GM12891 (cell line): ENCODE measurements around the gene NUMB.
A peak's percentile ranks its signal among the peaks of the same experiment; 100 is the strongest.
"Not testable (repeated sequence)": the region's sequence is repeated elsewhere in the genome, so short reads cannot be mapped to it uniquely, and the experiment has no call there.

Source experiments
- DNase-seq: peaks from one replicate; pipeline ENCODE4 v3.0.0; 2011; ENCODE audit warnings: low spot score; ENCODE audit not compliant: insufficient read length
- FAIRE-seq: peaks from 2 replicates; lab custom pipeline; 2011; peaks lifted over from hg19 to GRCh38; lab: Jason Lieb, UNC
- PAX5 ChIP-seq: IDR thresholded peaks from 2 replicates; pipeline ENCODE4 v1.6.1; 2011; ENCODE audit warnings: low read length, moderate library complexity, mild to moderate bottlenecking; ENCODE audit not compliant: insufficient read depth, severe bottlenecking
- POLR2A ChIP-seq: IDR thresholded peaks from 2 replicates; pipeline ENCODE4 v1.6.1; 2011; ENCODE audit warnings: low read depth, low read length, control low read depth
- POLR2AphosphoS5 ChIP-seq: IDR thresholded peaks from 2 replicates; pipeline ENCODE4 v1.6.1; 2011; ENCODE audit warnings: low read depth, low read length, control low read depth
- POU2F2 ChIP-seq: IDR thresholded peaks from 2 replicates; pipeline ENCODE4 v1.6.1; 2011; ENCODE audit warnings: low read depth, mild to moderate bottlenecking, control low read depth, low read length, moderate library complexity
- SPI1 ChIP-seq: IDR thresholded peaks from 2 replicates; pipeline ENCODE4 v1.6.1; 2011; ENCODE audit warnings: low read depth, low read length, control low read depth
- TAF1 ChIP-seq: IDR thresholded peaks from 2 replicates; pipeline ENCODE4 v1.6.1; 2011; ENCODE audit warnings: low read depth, low read length, control low read depth

The NUMB gene

DNA sequence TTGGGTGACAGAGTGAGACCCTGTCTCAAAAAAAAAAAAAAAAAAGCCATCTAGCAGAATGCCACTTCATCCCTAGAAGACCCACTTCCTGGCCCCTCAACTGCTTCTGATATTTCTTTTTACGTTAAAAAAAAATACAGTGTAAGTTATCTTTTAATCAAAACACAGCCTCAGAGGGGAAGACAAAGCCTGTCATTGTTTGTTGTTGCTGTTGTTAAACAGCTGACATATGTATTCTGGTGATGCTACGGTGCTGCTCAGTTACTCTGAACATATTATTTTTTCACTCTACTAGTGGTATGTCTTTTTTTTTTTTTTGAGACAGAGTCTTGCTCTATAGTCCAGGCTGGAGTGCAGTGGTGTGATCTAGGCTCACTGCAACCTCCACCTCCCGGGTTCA, 145.7 kb downstream of the NUMB start:
- no peak for FAIRE-seq
- TF ChIP-seq POLR2A (no peak), POU2F2 (no peak), SPI1 (no peak), TAF1 (no peak), POLR2AphosphoS5 (no peak), PAX5 (no peak)
- DNase-seq, result no peak

DNA sequence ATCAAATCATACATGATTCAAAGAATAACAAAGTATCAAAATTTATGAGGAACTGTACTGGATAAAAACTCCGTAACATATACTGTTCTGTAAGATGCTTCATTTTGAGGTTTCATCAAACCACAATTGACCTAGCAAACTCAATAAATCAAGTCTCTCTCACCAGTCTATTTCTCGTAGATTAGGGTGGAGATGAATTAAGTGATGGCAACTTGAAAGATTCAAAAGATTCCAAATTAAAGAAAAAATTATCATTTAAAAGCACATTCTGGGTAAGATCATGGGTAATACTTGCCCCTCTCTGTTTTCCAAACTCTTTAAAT, 146.7 kb downstream of the NUMB start:
- FAIRE-seq, result no peak
- no peak for TF ChIP-seq POLR2A
- TF ChIP-seq TAF1, result no peak
- TF ChIP-seq PAX5, result no peak
- TF ChIP-seq POLR2AphosphoS5, result no peak
- TF ChIP-seq POU2F2, result no peak
- TF ChIP-seq SPI1, result no peak
- no peak for DNase-seq

DNA sequence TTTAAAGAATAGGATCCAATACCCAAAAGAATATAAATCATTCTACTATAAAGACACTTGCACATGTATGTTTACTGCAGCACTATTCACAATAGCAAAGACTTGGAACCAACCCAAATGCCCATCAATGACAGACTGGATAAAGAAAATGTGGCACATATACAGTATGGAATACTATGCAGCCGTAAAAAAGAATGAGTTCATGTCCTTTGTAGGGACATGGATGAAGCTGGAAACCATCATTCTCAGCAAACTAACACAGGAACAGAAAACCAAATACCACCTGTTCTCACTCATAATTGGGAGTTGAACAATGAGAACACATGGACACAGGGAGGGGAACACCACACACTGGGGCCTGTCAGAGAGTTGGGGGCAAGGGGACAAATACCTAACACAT, 149.1 kb downstream of the NUMB start:
- FAIRE-seq, DNase-seq: not testable (repeated sequence)

DNA sequence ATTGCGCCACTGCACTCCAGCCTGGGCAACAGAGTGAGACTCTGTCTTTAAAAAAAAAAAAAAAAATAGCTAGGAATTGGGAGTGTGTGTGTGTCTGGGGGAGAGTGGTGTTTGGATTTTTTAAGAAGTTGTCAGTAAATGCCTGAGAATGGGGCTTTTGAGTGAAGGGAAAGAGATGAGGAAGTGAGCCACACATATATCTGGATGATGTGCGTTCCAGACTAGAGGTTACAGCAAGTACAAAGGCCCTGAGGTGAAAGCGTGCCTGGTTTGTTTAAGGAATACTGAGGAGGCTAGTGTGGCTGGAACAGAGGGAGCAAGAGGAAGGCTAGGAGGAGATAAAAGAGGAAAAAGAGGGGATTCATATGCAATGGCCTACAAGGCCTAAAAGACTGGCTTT, 151.1 kb downstream of the NUMB start:
- FAIRE-seq, result no peak
- TF ChIP-seq SPI1, result peak; percentile 47
- no peak for TF ChIP-seq POLR2A

DNA sequence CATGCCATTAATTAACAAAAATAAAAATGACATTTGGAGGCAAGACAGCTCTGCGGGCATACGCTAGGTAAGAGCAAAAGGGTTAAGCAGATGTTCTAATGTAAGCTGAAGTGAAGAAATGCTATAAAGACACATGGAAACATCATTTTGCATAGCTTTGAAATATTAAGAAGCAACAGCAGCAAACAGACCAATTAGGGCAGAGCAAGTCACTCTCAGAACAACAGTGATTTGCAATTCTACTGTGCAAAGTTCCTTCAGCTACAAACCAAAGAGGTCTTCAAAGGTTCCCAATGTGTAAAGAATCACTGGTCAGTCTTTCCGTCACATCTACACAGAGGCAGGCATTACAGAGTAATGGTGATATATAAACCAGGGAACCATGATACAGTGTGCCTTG, 152.8 kb downstream of the NUMB start:
- no peak for FAIRE-seq

More for the DNA sequence above, 151.1 kb downstream of the NUMB start:
- DNase-seq, result no peak

DNA sequence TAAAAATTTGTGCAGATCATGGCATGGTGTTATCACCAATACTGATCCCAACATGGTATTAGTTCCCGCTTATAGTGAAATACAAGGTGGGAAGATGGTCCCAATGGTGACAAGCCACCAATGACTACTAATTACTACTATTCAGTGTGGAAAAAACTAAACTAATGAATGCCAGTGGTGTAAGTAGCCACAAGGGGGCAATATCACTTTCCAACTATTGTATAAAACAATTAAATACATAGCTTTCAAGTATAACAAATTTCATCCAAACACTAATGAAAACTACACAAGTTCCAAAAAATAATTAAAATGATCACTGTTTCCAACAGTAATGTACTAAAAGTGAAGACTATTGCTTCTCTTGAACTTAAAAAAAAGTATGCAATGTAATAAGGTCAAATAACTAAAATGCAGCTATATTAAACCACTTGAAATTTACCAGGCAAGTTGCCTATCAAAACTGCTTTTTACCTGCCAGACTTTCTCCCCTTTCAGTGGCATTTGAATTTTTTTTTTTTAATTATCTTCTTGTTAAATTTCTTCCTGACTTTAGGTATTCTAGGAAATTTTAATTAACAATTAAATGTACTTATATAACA, 163.0 kb downstream of the NUMB start:
- FAIRE-seq, result peak; percentile 47
- TF ChIP-seq POLR2A (no peak), POU2F2 (no peak), TAF1 (no peak), SPI1 (no peak), PAX5 (no peak), POLR2AphosphoS5 (no peak)
- DNase-seq, result no peak

More for the DNA sequence above, 152.8 kb downstream of the NUMB start:
- TF ChIP-seq PAX5 (no peak), SPI1 (no peak), POU2F2 (no peak), POLR2A (no peak), POLR2AphosphoS5 (no peak), TAF1 (no peak)
- no peak for DNase-seq

DNA sequence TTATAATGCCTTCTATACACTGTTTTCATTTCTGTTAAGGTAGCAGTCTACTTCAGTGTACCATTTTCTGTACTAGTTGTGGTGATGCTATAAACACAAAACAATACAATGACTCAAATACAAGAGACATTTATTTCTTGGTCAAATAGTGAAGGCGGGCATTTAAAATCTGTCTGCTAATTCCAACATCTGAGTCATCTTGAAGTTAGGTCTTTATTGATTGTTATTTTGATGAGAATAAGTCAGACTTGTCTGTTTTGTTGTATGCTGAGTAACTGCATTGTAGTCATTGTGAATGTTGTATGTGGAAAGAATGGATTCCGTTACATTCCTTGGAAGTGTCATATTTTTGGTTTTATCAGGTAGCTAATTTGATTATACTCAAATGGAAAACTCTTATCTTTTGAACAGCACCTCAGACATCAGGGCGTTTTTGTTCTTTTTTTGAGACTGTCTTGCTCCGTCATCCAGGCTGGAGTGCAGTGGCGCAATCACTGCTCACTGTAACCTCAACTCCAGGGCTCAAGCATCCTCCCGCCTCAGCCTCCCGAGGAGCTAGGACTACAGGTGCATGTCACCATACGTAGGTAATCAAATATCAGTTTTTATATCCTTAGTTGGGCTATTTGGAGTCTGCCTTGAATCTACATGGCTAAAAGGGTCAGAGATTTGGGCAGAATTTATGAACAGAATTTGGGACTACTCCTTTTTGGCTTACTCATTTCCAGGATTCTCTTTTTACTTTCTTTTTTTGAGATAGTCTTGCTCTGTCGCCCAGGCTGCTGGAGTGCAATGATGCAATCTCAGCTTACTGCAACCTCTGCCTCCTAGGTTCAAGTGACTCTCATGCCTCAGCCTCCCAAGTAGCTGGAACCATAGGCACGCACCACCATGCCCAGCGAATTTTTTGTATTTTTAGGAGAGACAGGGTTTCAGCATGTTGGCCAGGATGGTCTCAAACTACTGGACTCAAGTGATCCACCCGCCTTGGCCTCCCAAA, 164.3 kb downstream of the NUMB start:
- DNase-seq (no peak), FAIRE-seq (no peak)
- no peak for TF ChIP-seq TAF1
- no peak for TF ChIP-seq POLR2AphosphoS5
- TF ChIP-seq POLR2A, result no peak
- TF ChIP-seq PAX5, result no peak
- TF ChIP-seq SPI1, result no peak
- no peak for TF ChIP-seq POU2F2

DNA sequence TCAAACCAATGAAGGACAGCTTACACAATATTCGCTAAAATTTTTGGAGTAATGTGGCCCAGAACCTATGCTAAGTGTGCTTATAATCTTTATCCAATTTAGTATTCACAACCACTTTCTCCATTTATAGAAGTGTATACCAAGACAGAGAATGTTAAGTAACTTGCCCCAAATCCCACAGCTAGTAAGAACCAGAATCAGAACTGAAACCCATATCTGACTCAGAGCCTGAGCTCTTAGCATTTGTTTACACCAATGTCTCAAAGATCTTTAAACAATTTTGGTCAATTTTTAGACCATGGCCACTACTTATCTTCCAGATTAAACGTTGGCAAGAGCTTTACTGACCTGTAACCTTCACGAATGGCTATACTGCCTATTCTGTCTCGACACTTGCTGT, 168.1 kb downstream of the NUMB start:
- FAIRE-seq (peak; percentile 81), DNase-seq (no peak)
- TF ChIP-seq SPI1, result peak; percentile 35
- TF ChIP-seq PAX5, result no peak

DNA sequence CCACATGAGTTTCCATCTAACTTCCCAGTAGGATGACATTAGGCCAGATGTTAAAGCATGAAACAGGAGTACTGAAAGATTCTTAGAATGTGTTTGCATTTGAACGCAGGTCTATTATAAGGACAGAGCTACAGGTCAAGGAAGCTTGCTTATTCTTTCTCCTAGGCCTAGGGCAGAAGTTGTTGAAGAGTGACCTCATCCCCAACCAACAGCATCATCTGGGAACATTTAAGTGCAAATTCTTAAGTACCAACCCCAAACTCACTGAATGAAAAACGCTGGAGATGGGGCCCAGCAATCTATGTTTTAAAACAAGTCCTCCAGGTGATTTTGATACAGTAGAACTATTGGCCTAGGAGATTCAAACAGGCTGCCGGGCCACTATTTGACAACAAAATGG, 168.6 kb downstream of the NUMB start:
- DNase-seq (no peak), FAIRE-seq (peak; percentile 5)
- no peak for TF ChIP-seq TAF1
- TF ChIP-seq POU2F2, result no peak
- TF ChIP-seq PAX5, result no peak
- no peak for TF ChIP-seq POLR2A
- TF ChIP-seq POLR2AphosphoS5, result no peak
- TF ChIP-seq SPI1, result no peak

DNA sequence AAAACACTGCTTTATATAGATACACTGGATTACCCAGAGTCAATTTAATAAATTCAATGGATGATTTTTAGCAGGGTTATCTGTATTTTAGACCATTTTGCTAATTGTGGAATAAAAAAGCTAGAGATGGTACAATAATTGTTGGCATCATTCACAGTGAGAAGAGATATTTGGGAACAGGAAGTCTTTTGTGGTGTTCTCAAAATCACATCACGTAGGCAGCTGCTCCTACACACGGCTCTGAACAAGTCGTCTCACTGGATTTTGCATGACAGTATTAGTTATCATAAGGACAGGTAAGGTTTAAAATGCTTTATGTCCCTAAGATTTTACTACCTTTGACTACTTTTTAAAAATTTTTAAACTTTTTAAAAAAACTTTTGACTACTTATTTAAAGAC, 169.0 kb downstream of the NUMB start:
- TF ChIP-seq POLR2A (no peak), TAF1 (no peak), POLR2AphosphoS5 (no peak), POU2F2 (no peak), PAX5 (no peak), SPI1 (peak; percentile 38; the same call in 1 of the 2 replicates)
- FAIRE-seq (peak; percentile 75), DNase-seq (no peak)
